Measurements from ENCODE around the gene KIAA0408.

DNA sequence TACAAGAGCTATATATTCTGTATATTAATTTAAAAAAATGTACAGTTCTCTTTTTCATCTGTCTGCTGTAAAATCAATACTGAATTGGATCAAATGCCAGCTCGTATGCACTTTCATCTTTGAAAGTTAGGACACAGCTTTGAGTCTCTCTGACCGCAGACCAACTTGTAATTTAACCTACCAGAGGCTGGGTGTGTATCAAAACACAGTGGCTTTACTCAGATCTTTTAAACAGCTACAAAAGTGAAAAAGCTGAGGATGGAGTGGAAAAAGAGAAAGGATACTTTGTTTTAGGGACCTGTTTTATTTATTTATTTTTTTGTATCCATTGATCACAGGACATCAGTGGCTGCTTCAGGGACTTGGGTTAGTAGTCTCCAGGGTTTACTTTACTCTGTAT, 44.1 kb downstream of the KIAA0408 start:
- TF ChIP-seq, protein P1, sequence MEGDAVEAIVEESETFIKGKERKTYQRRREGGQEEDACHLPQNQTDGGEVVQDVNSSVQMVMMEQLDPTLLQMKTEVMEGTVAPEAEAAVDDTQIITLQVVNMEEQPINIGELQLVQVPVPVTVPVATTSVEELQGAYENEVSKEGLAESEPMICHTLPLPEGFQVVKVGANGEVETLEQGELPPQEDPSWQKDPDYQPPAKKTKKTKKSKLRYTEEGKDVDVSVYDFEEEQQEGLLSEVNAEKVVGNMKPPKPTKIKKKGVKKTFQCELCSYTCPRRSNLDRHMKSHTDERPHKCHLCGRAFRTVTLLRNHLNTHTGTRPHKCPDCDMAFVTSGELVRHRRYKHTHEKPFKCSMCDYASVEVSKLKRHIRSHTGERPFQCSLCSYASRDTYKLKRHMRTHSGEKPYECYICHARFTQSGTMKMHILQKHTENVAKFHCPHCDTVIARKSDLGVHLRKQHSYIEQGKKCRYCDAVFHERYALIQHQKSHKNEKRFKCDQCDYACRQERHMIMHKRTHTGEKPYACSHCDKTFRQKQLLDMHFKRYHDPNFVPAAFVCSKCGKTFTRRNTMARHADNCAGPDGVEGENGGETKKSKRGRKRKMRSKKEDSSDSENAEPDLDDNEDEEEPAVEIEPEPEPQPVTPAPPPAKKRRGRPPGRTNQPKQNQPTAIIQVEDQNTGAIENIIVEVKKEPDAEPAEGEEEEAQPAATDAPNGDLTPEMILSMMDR (IDR thresholded peaks at IDR 0.05) = no peak
- TF ChIP-seq EP300 (IDR thresholded peaks at IDR 0.05) = no peak
- TF ChIP-seq POLR2AphosphoS5 (IDR thresholded peaks at IDR 0.05) = no peak
- TF ChIP-seq POLR2A (IDR thresholded peaks at IDR 0.05; ENCODE audit: low read depth) = no peak

Data from esophagus muscularis mucosa (tissue), 4 donors.